ENCODE results near the gene FAF1.

DNA sequence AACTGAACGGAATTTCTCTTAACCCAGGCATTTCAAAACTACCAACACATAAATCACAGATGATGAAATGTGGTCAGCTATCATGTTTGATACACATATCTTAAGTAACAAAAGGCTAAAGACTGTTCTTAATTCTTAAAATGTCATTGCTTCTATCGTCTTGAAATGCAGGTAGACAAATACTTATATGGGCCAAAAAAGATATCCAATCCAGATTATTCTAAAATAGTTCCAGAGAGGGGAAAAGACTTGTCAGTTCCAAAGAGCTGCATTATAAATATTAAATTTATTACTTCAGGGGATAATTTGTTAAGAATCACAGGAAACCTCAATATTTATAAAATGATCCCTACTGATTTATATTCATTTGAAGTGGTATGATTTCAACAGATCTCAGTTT, 259.4 kb downstream of the FAF1 start:
- TF ChIP-seq CTCF (IDR thresholded peaks at IDR 0.05) (no peak), POLR2A (IDR thresholded peaks at IDR 0.05) (no peak)

Measured in tibial nerve (tissue), 3 donors.